ENCODE data around the gene CSMD2.

The CSMD2 gene

DNA sequence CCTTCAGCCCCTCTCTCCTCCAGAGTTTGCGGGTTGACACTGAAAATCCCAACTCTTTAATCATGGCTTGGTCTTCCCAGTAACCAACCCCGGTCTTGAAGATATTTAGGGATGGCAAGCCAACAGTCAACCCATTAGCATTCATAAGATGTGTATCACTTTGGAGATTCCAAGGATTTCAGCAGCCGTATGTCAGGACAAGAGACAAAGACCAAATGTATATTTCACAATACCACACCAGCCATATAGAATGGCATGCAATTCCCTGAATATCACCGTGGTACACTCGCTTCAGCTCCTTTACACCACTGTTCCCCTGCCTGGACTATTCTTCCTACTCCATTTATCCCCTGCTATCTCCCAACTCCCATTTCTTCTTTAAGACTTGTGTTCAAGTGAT, 109.2 kb downstream of the CSMD2 start:
- DNase-seq (ENCODE audit: insufficient read length, low spot score): no peak
- no peak for FAIRE-seq

DNA sequence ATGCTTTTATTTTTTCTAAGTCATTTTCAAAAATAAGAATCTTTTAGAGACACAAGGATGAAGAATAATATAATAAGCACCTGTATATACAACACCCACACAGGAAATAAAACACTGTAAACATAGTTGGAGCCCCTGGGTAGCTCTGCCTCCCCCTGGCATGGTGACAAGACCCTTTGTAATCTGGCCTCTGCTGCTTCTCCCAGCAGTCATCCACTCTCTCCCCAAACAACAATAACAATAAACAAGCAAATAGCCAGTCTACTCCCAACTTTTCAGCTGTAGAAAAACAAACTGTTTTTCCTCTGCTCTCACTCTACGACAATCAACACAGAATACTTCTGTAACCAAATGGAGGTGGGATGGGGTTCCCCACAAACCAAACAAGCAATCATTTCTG, 110.1 kb downstream of the CSMD2 start:
- DNase-seq (ENCODE audit: insufficient read length, low spot score) (no peak), FAIRE-seq (no peak)
- TF ChIP-seq, protein P1, sequence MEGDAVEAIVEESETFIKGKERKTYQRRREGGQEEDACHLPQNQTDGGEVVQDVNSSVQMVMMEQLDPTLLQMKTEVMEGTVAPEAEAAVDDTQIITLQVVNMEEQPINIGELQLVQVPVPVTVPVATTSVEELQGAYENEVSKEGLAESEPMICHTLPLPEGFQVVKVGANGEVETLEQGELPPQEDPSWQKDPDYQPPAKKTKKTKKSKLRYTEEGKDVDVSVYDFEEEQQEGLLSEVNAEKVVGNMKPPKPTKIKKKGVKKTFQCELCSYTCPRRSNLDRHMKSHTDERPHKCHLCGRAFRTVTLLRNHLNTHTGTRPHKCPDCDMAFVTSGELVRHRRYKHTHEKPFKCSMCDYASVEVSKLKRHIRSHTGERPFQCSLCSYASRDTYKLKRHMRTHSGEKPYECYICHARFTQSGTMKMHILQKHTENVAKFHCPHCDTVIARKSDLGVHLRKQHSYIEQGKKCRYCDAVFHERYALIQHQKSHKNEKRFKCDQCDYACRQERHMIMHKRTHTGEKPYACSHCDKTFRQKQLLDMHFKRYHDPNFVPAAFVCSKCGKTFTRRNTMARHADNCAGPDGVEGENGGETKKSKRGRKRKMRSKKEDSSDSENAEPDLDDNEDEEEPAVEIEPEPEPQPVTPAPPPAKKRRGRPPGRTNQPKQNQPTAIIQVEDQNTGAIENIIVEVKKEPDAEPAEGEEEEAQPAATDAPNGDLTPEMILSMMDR (IDR thresholded peaks at IDR 0.05; ENCODE audit: insufficient read depth, missing control alignments): no peak

More for the DNA sequence above, 109.2 kb downstream of the CSMD2 start:
- TF ChIP-seq, protein P1 (IDR thresholded peaks at IDR 0.05; ENCODE audit: insufficient read depth, missing control alignments): no peak

DNA sequence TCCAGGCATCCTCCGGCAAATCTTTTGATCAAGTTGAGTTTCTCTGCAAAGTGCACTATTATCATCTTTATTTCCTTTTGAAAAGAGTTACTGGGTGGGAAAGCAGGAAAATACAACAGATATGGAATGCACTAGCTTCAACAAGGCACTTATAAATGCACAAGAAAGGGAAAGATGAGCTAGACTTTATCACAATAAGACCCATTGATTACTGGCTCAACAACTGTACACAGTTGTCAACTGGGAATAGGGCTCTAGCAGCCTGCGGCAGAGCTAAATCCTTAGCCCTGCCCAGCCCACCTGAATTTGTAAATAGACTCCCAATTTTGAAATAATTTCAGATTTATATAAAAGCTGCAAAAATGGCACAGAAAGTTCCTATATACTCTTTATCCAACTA, 111.4 kb downstream of the CSMD2 start:
- FAIRE-seq: no peak
- DNase-seq (ENCODE audit: insufficient read length, low spot score): no peak
- TF ChIP-seq, protein P1 (IDR thresholded peaks at IDR 0.05; ENCODE audit: insufficient read depth, missing control alignments): no peak

DNA sequence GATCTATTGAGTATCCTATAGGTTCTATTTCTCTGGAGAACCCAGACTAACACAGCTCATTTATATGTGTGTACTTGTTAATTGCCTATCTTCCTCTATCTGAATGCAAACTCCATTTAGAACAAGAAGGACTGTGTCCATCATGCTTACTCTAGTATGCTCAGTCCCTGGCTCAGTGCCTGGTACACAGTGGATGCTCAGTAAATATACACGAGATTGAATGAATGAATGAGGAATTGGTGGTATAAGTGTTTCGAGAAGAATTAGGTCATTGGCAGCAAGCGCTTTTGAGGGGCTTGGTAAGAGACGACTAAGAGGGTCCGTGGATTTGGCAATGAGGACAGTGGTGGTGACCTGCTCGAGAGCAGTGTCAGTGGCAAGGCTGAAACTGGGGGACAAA, 112.5 kb downstream of the CSMD2 start:
- TF ChIP-seq, protein P1 (IDR thresholded peaks at IDR 0.05; ENCODE audit: insufficient read depth, missing control alignments): no peak
- DNase-seq (ENCODE audit: insufficient read length, low spot score): no peak
- no peak for FAIRE-seq

DNA sequence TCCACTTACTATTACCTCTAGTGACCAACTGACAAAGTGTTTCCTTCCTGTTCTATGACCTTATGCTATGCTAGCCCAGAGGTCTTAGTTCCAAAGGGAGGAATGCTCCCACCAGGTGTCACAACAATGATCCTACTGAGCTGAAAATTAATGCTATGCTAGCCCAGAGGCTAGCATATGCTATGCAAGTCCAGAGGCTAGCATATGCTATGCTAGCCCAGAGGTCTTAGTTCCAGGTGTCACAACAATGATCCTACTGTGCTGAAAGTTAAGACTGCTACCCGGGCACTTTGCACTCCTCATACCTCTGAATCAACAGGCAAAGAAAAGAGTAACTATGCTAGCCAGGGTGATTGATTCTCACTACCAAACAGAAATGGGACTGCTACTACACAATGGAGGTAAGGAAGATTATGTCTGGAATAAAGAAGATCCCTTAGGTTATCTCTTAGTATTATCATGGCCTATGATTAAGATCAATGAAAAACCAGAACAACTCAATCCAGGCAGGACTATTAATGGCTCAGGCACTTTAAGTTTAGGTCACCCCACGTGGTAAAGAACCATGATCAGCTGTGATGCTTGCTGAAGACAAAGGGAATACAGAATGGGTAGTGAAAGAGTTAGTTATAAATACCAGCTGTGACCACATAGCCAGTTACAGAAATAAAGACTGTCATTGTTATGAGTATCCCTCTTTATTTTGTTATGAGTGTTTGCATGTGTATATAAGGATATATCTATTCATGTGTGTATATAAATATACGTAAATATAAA, 114.1 kb downstream of the CSMD2 start:
- TF ChIP-seq, protein P1 (IDR thresholded peaks at IDR 0.05; ENCODE audit: insufficient read depth, missing control alignments): no peak
- DNase-seq (ENCODE audit: insufficient read length, low spot score): no peak
- no peak for FAIRE-seq

DNA sequence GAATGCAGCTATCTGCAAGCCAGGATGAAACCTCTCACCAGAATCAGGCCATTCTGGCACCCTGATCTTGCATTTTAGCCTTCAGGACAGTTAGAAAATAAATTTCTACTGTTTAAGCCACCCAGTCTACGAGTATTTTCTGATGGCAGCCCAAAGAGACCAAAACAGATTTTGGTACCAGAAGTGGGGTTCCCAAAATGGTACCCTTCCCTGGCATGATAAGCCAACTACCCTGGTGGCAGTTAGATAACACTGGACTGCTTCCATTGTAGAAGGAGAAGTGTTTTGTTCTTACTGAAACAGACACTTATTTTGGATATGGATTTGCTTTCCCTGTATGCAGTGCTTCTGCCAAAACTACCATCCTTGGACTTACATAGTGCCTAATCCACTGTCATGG, 115.0 kb downstream of the CSMD2 start:
- TF ChIP-seq, protein P1 (IDR thresholded peaks at IDR 0.05; ENCODE audit: insufficient read depth, missing control alignments): no peak
- DNase-seq (ENCODE audit: insufficient read length, low spot score) (no peak), FAIRE-seq (no peak)

DNA sequence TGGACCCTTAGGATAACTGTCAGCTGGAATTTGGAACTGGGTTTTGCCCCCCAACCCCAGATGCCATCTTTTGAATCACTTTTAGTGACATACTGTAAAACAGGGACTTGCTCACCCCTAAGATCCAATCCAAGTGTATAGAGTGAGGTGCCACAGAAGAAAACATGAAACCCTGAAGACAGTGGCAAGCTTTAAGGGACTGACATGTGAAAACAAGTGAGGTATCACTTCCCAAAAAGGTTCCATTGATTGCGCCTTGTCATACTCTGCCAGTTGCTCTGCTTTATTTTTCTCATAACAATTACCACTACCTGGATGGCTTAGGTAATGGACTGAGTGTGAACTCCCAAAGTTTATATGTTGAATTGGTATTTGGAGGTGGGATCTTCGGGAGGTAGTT, 115.6 kb downstream of the CSMD2 start:
- no peak for DNase-seq (ENCODE audit: insufficient read length, low spot score)
- no peak for FAIRE-seq
- TF ChIP-seq, protein P1 (IDR thresholded peaks at IDR 0.05; ENCODE audit: insufficient read depth, missing control alignments): no peak
